ENCODE measurements around the gene FAM162A.

- TF ChIP-seq EP300 (IDR thresholded peaks at IDR 0.05) (no peak), CTCF (IDR thresholded peaks at IDR 0.05) (no peak), POLR2A (IDR thresholded peaks at IDR 0.05; ENCODE audit: low read depth) (no peak)
Measured at GRCh38 chr3:122391681-122392446, 7.9 kb downstream of the FAM162A start.
